GM18505 (cell line): ENCODE measurements around the gene E2F6.

Source experiments
- ATAC-seq: cut with Tn5 transposase; IDR thresholded peaks from one replicate; pipeline ENCODE4 v1.9.1; 2021; ENCODE audit not compliant: unreplicated experiment
- POLR2A ChIP-seq: IDR thresholded peaks from 4 replicates; pipeline ENCODE4 v1.6.1; 2011; ENCODE audit warnings: borderline replicate concordance; ENCODE audit not compliant: insufficient read depth, insufficient read length; ENCODE audit errors: extremely low read depth

E2F6 gene, protein sequence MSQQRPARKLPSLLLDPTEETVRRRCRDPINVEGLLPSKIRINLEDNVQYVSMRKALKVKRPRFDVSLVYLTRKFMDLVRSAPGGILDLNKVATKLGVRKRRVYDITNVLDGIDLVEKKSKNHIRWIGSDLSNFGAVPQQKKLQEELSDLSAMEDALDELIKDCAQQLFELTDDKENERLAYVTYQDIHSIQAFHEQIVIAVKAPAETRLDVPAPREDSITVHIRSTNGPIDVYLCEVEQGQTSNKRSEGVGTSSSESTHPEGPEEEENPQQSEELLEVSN

GRCh38 chr2:11465485-11466306 lies at the start of gene E2F6:
Gene E2F6, minus strand, starts transcription at chr2:11466161. Its CDS starts 282 bp downstream, at chr2:11465879.
- peak; percentile 60 for TF ChIP-seq POLR2A

DNA sequence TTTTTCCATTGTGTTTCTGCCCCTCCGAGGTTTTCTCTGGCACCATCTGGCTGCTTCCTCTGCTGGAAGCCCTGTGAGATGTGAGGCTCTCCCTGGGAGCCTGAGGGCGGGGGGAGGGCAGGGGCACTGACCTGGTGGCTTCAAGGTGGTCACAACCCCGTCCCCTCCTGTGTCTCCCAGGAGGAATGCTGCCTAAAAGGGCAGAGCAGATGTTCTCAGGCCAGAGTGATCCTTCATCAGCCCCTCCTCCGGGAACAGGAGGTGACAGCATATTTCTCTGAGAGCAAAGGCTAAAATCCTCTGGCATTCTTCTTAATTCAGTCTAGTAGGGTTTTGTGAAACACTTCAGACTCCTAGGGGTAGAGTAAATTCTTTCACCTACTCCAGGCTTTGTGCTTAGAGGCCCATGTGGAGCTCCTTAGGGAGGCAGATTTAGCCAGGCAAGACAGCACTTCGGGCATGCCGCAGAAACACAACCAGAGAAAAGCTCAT lies 49.6 kb upstream of the E2F6 start:
- no peak for TF ChIP-seq POLR2A
- ATAC-seq, result no peak

More at GRCh38 chr2:11465485-11466306, at the start of gene E2F6:
- peak; percentile 78 for ATAC-seq

- no peak for ATAC-seq
- TF ChIP-seq POLR2A, result no peak
Measured at GRCh38 chr2:11514904-11515303, 48.9 kb upstream of the E2F6 start.

DNA sequence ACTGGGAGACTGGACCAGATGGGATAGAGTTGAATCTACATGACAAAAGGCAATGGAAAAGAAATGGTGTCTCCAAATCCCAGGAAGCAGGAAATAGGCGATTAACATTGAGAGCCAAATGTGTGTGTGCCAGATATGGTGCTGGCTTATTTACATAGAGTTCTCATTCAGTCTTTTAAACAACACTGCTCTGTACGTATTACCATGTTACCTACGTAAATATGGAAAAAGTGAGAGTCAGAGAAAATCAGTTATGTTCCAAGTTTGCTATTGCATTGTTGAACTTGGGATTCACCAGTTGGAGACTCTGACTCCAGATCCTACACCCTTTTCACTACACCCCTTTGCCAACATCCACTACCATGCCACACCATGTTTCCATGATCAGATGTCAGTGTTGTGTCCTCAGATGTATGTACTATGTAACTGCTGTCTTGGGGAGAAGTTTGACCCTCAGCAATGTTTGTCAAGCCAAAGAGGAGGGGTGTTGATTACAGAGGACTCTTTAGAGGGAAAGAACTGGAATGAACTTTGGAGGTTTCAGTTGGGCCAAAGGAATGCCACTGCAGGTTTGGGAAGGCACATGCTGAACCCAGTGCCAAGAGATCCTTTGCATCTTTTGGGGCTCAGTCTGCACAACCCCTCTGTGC lies 48.2 kb upstream of the E2F6 start:
- no peak for TF ChIP-seq POLR2A
- ATAC-seq, result no peak

- ATAC-seq, result no peak
- TF ChIP-seq POLR2A, result no peak
Measured at GRCh38 chr2:11513319-11513718, 47.4 kb upstream of the E2F6 start.

DNA sequence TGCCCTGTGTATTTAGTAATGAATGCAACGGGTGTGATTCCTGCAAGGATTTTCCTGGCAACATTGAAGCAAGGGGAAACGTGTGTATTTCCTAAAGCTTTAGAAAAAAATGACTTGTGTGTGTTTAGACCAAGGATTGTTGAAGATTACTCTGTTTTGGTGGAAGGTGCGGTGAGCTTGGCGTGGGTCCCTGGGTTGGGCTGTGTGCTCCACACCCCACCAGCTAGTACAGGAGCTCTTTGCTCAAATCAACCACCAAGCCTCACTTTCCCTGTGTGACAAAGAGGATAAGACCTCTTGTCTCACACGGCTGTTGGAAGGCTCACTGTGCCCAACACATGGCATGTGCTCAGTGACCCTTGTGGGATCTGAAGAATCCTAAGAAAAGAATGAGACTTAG lies 46.5 kb upstream of the E2F6 start:
- TF ChIP-seq POLR2A, result no peak
- ATAC-seq, result no peak

GRCh38 chr2:11509657-11510360 lies 43.8 kb upstream of the E2F6 start:
- TF ChIP-seq POLR2A, result no peak
- no peak for ATAC-seq

DNA sequence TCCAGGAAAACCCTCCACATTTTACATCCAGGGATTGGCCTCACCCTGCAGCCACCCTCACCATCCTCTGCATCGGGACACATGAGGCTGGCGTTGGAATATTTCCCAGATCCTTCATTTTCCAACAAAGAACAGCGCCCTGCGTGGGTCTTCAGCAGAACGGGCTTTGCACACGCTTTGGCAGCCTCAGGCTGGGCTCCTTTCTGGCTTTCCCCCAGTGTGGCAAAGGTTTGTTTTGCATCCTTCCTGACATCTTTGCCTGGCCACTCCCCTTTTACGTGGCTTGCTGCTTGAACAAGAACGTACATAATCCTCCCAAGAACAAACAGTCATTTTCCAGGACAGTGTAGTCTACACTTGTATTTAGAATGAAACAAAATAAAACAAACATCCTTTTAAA lies 42.3 kb upstream of the E2F6 start:
- ATAC-seq, result no peak
- TF ChIP-seq POLR2A, result no peak

GRCh38 chr2:11507517-11507916 lies 41.6 kb upstream of the E2F6 start:
- no peak for TF ChIP-seq POLR2A
- no peak for ATAC-seq

GRCh38 chr2:11506611-11506969 lies 40.6 kb upstream of the E2F6 start:
- no peak for TF ChIP-seq POLR2A
- ATAC-seq, result no peak

DNA sequence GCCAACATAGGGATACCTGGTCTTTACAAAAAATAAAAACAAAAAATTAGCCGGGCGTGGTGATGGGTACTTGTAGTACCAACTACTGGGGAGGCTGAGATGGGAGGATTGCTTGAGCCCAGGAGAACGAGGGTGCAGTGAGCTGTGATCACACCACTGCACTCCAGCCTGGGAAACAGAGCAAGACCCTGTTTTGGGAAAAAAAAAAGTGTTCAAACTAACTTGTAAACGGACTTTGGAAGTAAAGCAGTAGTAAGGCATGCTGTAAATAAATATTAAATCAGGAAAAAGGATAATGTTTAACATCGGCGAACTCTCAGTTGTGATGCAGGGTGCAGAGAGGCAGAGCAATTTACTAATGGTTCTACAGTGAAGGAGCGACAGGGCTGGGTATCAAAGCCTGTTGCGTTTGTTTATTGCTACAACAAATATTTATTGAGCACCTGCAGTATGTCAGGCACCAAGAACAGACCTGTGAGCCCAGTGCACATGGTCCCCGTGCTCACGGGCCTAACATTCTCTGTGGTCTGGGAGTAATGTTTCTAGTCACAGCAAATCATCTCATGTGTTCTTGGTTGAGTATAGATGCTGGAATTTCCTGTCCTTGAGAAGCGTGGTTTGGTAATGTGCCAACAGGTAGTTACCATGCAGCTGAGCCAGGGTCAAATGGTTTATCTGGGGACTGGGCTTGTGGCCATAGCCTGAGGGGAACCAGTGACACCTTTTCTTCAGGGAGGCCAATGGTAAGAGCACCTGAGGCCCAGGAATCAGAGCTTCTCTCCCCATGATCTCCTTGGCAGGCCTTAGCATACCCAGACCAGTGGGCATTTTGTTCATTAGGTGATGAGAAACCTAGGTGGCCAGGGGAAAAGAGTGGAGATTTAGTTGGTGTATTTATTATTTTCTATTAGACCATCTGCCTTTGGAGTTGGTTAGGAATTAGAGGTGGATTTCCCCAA lies 40.0 kb upstream of the E2F6 start:
- peak; percentile 69 for ATAC-seq
- no peak for TF ChIP-seq POLR2A

- TF ChIP-seq POLR2A, result no peak
- ATAC-seq, result no peak
Measured at GRCh38 chr2:11503354-11503927, 37.5 kb upstream of the E2F6 start.

- ATAC-seq, result no peak
- TF ChIP-seq POLR2A, result no peak
Measured at GRCh38 chr2:11502740-11503292, 36.9 kb upstream of the E2F6 start.
